HG03196 (cell line): ENCODE results near the gene LIMCH1.

Experiments used
- ATAC-seq: cut with Tn5 transposase; IDR thresholded peaks from one replicate; pipeline ENCODE4 v1.9.1; 2021; ENCODE audit not compliant: unreplicated experiment

LIMCH1 gene

GRCh38 chr4:41528512-41529205, 9.3 kb upstream of the LIMCH1 start:
- ATAC-seq: no peak

- no peak for ATAC-seq
These were observed 7.2 kb upstream of the LIMCH1 start for GRCh38 chr4:41530741-41531140.

- no peak for ATAC-seq
These were observed 5.6 kb upstream of the LIMCH1 start for GRCh38 chr4:41532336-41532735.

GRCh38 chr4:41532882-41533281, 5.1 kb upstream of the LIMCH1 start:
- ATAC-seq: no peak

- no peak for ATAC-seq
These were observed 4.3 kb upstream of the LIMCH1 start for GRCh38 chr4:41533680-41534079.

GRCh38 chr4:41534404-41534803, 3.6 kb upstream of the LIMCH1 start:
- ATAC-seq: no peak

GRCh38 chr4:41535911-41536371, 2.0 kb upstream of the LIMCH1 start:
- ATAC-seq: no peak

GRCh38 chr4:41537292-41537890, 566 bp upstream of the LIMCH1 start:
- no peak for ATAC-seq

- ATAC-seq: no peak
These were observed 1.0 kb downstream of the LIMCH1 start for GRCh38 chr4:41538887-41539498.

GRCh38 chr4:41539711-41540110, 1.8 kb downstream of the LIMCH1 start:
- no peak for ATAC-seq

- ATAC-seq: no peak
These were observed 2.7 kb downstream of the LIMCH1 start for GRCh38 chr4:41540687-41541086.

GRCh38 chr4:41541687-41542094, 3.7 kb downstream of the LIMCH1 start:
- no peak for ATAC-seq

- ATAC-seq: no peak
These were observed 4.7 kb downstream of the LIMCH1 start for GRCh38 chr4:41542526-41543275.

- no peak for ATAC-seq
These were observed 7.3 kb downstream of the LIMCH1 start for GRCh38 chr4:41545238-41545637.

- no peak for ATAC-seq
These were observed 8.7 kb downstream of the LIMCH1 start for GRCh38 chr4:41546638-41547037.

GRCh38 chr4:41548305-41548880, 10.4 kb downstream of the LIMCH1 start:
- ATAC-seq: no peak

GRCh38 chr4:41549478-41549877, 11.5 kb downstream of the LIMCH1 start:
- ATAC-seq: no peak

- ATAC-seq: no peak
These were observed 12.4 kb downstream of the LIMCH1 start for GRCh38 chr4:41550308-41550707.

- no peak for ATAC-seq
These were observed 13.6 kb downstream of the LIMCH1 start for GRCh38 chr4:41551536-41551935.

GRCh38 chr4:41554905-41555304, 16.9 kb downstream of the LIMCH1 start:
- ATAC-seq: no peak

- ATAC-seq: no peak
These were observed 18.6 kb downstream of the LIMCH1 start for GRCh38 chr4:41556526-41556925.
